PFSK-1 (cell line): ENCODE results near the gene MGP.

Source experiments
- FOXP2 ChIP-seq: optimal IDR thresholded peaks from 2 replicates; pipeline ENCODE3; 2011; ENCODE audit warnings: borderline replicate concordance, control low read depth, inconsistent platforms; ENCODE audit not compliant: insufficient read depth; ENCODE audit errors: extremely low read length, extremely low read depth
- POLR2AphosphoS5 ChIP-seq: IDR thresholded peaks from 2 replicates; pipeline ENCODE4 v1.6.1; 2012; ENCODE audit warnings: low read depth, mild to moderate bottlenecking, control low read depth, low read length, moderate library complexity
- REST ChIP-seq, 2 experiments: IDR thresholded peaks; 2 replicates each; pipeline versions ENCODE4 v1.6.1 to v1.8.0; 2011 to 2012; ENCODE audit warnings: low read depth in 2 of 2, low read length in 2 of 2, control low read depth in 1 of 2, inconsistent platforms in 1 of 2, mild to moderate bottlenecking in 1 of 2, moderate library complexity in 1 of 2; ENCODE audit not compliant: insufficient read depth in 1 of 2
- SIN3A ChIP-seq: IDR thresholded peaks from 2 replicates; pipeline ENCODE4 v1.6.1; 2012; ENCODE audit warnings: mild to moderate bottlenecking, low read length, moderate library complexity, borderline replicate concordance; ENCODE audit not compliant: insufficient read depth
- TAF1 ChIP-seq: IDR thresholded peaks from 2 replicates; pipeline ENCODE4 v1.6.1; 2012; ENCODE audit warnings: low read length, control low read depth, borderline replicate concordance; ENCODE audit not compliant: insufficient read depth

Gene MGP

DNA sequence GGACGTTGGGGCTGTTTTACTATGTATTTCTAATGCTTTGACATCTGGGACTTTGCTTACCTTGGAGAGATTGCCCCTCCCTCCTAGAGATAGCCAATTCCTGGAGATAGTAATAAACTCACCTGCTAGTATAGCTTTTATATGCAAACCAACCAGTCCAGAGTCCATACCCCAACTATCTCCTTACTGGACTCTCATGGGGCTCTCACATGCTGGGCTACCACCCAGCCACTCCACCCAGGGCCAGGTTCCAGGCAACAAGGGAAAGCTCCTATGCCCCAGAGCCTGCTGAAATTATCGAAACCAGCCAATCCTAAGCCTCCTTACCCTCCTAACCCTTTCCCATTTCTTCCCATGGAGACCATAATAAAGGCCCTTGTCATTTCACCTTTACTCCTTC lies 25.5 kb upstream of the MGP start:
- TF ChIP-seq FOXP2 (no peak), POLR2AphosphoS5 (no peak), SIN3A (no peak)

GRCh38 chr12:14910090-14910915 lies 24.6 kb upstream of the MGP start:
- TF ChIP-seq FOXP2 (no peak), POLR2AphosphoS5 (no peak), SIN3A (no peak), REST (IDR thresholded peaks at IDR 0.05; ENCODE audit: insufficient read depth in 1 of 2, low read depth in 2 of 2, low read length in 2 of 2) (no peak), TAF1 (no peak)

- no peak for TF ChIP-seq REST (IDR thresholded peaks at IDR 0.05; ENCODE audit: insufficient read depth in 1 of 2, low read depth in 2 of 2, low read length in 2 of 2)
- TF ChIP-seq TAF1 = no peak
- no peak for TF ChIP-seq FOXP2
- no peak for TF ChIP-seq POLR2AphosphoS5
- TF ChIP-seq SIN3A = no peak
These were observed 22.3 kb upstream of the MGP start for GRCh38 chr12:14907953-14908352.

- TF ChIP-seq POLR2AphosphoS5 = no peak
- no peak for TF ChIP-seq SIN3A
- TF ChIP-seq REST (IDR thresholded peaks at IDR 0.05; ENCODE audit: insufficient read depth in 1 of 2, low read depth in 2 of 2, low read length in 2 of 2) = no peak
- TF ChIP-seq FOXP2 = no peak
- TF ChIP-seq TAF1 = no peak
These were observed 20.5 kb upstream of the MGP start for GRCh38 chr12:14906114-14906513.

DNA sequence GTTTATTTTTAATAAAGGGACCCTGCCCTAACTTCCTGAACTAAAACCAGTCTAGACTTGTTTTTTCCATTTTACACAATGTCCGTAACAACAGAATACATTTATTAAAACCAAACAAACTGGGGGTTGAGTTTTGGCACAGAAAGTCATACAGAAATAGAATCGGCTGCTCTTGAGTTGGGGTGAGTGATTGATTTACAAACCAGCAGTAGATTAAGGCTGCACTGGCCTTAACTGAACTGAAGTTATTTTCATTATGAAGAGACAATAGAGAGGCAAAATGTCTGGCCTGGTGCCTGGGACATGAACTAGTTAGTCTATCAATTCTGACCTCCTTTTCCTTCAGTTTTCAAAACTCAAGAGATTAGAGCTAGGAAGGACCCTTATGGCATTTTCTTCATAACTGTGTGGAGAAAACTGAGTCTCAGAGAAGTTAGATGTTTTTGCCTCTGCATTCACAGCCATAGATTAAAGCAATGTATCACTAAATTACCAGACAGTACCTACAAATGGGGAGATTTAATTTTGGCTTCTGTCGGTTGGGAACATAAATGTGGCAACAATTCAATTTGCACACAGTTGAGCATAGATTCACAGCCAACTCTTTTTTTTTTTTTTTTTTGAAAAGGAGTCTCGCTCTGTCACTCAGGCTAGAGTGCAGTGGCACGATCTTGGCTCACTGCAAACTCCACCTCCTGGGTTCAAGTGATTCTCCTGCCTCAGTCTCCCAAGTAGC lies 19.8 kb upstream of the MGP start:
- TF ChIP-seq POLR2AphosphoS5 (no peak), FOXP2 (no peak), REST (IDR thresholded peaks at IDR 0.05; ENCODE audit: insufficient read depth in 1 of 2, low read depth in 2 of 2, low read length in 2 of 2) (no peak), TAF1 (no peak), SIN3A (no peak)
